Measurements from ENCODE around the gene SCNN1G. TPM values are rescaled to one million over a fixed set of nuclear protein-coding genes. Genes with fewer than 3 reads are reported as not detected.

Gene SCNN1G
- total RNA-seq, 3 donors from 2014 or later (not counting 1 experiment from before 2014, with no cell fraction given), result not detected

- Histone ChIP-seq H3K27me3 (ENCODE audit: control insufficient read depth, insufficient read depth, low read length) (no peaks in the 10 kb centered on the region), H3K36me3 (ENCODE audit: control insufficient read depth, insufficient read depth, low read length) (no peaks in the 10 kb centered on the region), H3K9me3 (ENCODE audit: control insufficient read depth, insufficient read depth, low read length) (no peaks in the 10 kb centered on the region), H3K4me1 (ENCODE audit: control insufficient read depth, insufficient read depth, low read length) (no peaks in the 10 kb centered on the region), H3K4me3 (ENCODE audit: low read length) (no peak overlapping the region), H3K27ac (ENCODE audit: low read length) (no peak overlapping the region)
- H3K36me3 Mint-ChIP-seq, result no peaks in the 10 kb centered on the region
- DNase-seq (no peak), ATAC-seq (no peak)
- no peaks in the 10 kb centered on the region for H3K9me3 Mint-ChIP-seq
- no peak overlapping the region for H3K4me3 Mint-ChIP-seq
- intact Hi-C loops (cut with micrococcal nuclease), result no loop called here
- peaks cover 3 to 9% of the 10 kb centered on the region in 2 donors for H3K27me3 Mint-ChIP-seq (ENCODE audit: low read depth in 2 of 2)
- no peak for TF ChIP-seq CTCF (IDR thresholded peaks at IDR 0.05)
- H3K27ac Mint-ChIP-seq, result no peak overlapping the region
- H3K4me1 Mint-ChIP-seq, result no peaks in the 10 kb centered on the region
- WGBS (ENCODE audit: insufficient coverage), result 91% methylated on average over 3 of the region's 4 CpGs
These were observed 52.6 kb downstream of the SCNN1G start for GRCh38 chr16:23235176-23235575.

GRCh38 chr16:23236983-23237382, 54.4 kb downstream of the SCNN1G start:
- Histone ChIP-seq H3K4me3 (ENCODE audit: low read length) (no peak overlapping the region), H3K36me3 (ENCODE audit: control insufficient read depth, insufficient read depth, low read length) (no peaks in the 10 kb centered on the region), H3K4me1 (ENCODE audit: control insufficient read depth, insufficient read depth, low read length) (no peaks in the 10 kb centered on the region), H3K9me3 (ENCODE audit: control insufficient read depth, insufficient read depth, low read length) (no peaks in the 10 kb centered on the region), H3K27me3 (ENCODE audit: control insufficient read depth, insufficient read depth, low read length) (no peaks in the 10 kb centered on the region), H3K27ac (ENCODE audit: low read length) (no peak overlapping the region)
- no peak overlapping the region for H3K4me3 Mint-ChIP-seq
- 86% methylated on average over 1 of the region's 1 CpG for WGBS (ENCODE audit: insufficient coverage)
- H3K4me1 Mint-ChIP-seq, result no peaks in the 10 kb centered on the region
- no peaks in the 10 kb centered on the region for H3K9me3 Mint-ChIP-seq
- DNase-seq (no peak), ATAC-seq (no peak)
- intact Hi-C loops (cut with micrococcal nuclease), result no loop called here
- TF ChIP-seq CTCF (IDR thresholded peaks at IDR 0.05), result no peak
- H3K27ac Mint-ChIP-seq, result no peak overlapping the region
- peaks cover 9 to 12% of the 10 kb centered on the region in 2 donors for H3K27me3 Mint-ChIP-seq (ENCODE audit: low read depth in 2 of 2)
- no peaks in the 10 kb centered on the region for H3K36me3 Mint-ChIP-seq

- intact Hi-C loops (cut with micrococcal nuclease), result no loop called here
- no peak for TF ChIP-seq CTCF (IDR thresholded peaks at IDR 0.05)
- ATAC-seq (no peak), DNase-seq (no peak)
- no peaks in the 10 kb centered on the region for H3K27me3 ChIP-seq (ENCODE audit: control insufficient read depth, insufficient read depth, low read length)
- H3K9me3 ChIP-seq (ENCODE audit: control insufficient read depth, insufficient read depth, low read length), result no peaks in the 10 kb centered on the region
- Mint-ChIP-seq H3K36me3 (no peaks in the 10 kb centered on the region), H3K9me3 (no peaks in the 10 kb centered on the region), H3K27ac (no peak overlapping the region), H3K27me3 (ENCODE audit: low read depth in 2 of 2) (peaks cover 12 to 16% of the 10 kb centered on the region in 2 donors), H3K4me1 (no peaks in the 10 kb centered on the region), H3K4me3 (no peak overlapping the region)
- H3K27ac ChIP-seq (ENCODE audit: low read length), result no peak overlapping the region
- H3K36me3 ChIP-seq (ENCODE audit: control insufficient read depth, insufficient read depth, low read length), result no peaks in the 10 kb centered on the region
- no peaks in the 10 kb centered on the region for H3K4me1 ChIP-seq (ENCODE audit: control insufficient read depth, insufficient read depth, low read length)
- no peak overlapping the region for H3K4me3 ChIP-seq (ENCODE audit: low read length)
- 86% methylated on average over 1 of the region's 1 CpG for WGBS (ENCODE audit: insufficient coverage)
These were observed 58.4 kb downstream of the SCNN1G start for GRCh38 chr16:23240994-23241393.

GRCh38 chr16:23244122-23244521, 61.6 kb downstream of the SCNN1G start:
- no peaks in the 10 kb centered on the region for H3K36me3 Mint-ChIP-seq
- no peak overlapping the region for H3K4me3 Mint-ChIP-seq
- intact Hi-C loops (cut with micrococcal nuclease), result no loop called here
- no peak overlapping the region for H3K27ac Mint-ChIP-seq
- H3K9me3 Mint-ChIP-seq, result no peaks in the 10 kb centered on the region
- Histone ChIP-seq H3K4me1 (ENCODE audit: control insufficient read depth, insufficient read depth, low read length) (no peaks in the 10 kb centered on the region), H3K4me3 (ENCODE audit: low read length) (no peak overlapping the region), H3K27me3 (ENCODE audit: control insufficient read depth, insufficient read depth, low read length) (no peaks in the 10 kb centered on the region), H3K27ac (ENCODE audit: low read length) (no peak overlapping the region), H3K36me3 (ENCODE audit: control insufficient read depth, insufficient read depth, low read length) (no peaks in the 10 kb centered on the region), H3K9me3 (ENCODE audit: control insufficient read depth, insufficient read depth, low read length) (no peaks in the 10 kb centered on the region)
- DNase-seq, result no peak
- TF ChIP-seq CTCF (IDR thresholded peaks at IDR 0.05), result no peak
- peaks cover 10 to 12% of the 10 kb centered on the region in 2 donors for H3K27me3 Mint-ChIP-seq (ENCODE audit: low read depth in 2 of 2)
- H3K4me1 Mint-ChIP-seq, result no peaks in the 10 kb centered on the region
- ATAC-seq, result no peak
